Activated CD4-positive, alpha-beta T cell treated with anti-CD3 and anti-CD28 coated beads, Interleukin-2, amount 50 U/mL, for 16 hours (primary cell): Measurements from ENCODE around the gene OR51V1.
"Not testable (repeated sequence)": the region's sequence is repeated elsewhere in the genome, so short reads cannot be mapped to it uniquely, and the experiment has no call there.

Experiments
- DNase-seq: peaks from one replicate; pipeline ENCODE4 v3.0.0-alpha.2; 2020

Gene OR51V1

DNA sequence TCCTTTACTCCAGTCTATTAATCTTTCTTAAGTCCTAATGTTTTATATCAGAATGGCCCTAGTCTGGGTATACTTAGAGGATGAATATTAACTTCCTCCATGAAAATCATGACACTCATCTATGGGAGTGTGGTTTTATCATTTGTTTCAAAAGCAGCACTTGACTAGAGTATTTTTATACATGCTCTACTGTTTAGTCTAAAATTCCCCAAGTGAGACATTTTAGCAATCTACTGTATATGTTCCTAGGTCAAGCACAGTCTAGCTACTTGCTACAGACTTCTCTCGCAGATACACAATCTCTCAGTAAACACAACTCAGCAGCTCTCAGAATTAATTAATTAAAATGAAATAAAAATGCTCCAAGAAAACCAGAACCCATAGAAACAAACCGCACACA is 29.3 kb upstream of the OR51V1 start:
- no peak for DNase-seq

DNA sequence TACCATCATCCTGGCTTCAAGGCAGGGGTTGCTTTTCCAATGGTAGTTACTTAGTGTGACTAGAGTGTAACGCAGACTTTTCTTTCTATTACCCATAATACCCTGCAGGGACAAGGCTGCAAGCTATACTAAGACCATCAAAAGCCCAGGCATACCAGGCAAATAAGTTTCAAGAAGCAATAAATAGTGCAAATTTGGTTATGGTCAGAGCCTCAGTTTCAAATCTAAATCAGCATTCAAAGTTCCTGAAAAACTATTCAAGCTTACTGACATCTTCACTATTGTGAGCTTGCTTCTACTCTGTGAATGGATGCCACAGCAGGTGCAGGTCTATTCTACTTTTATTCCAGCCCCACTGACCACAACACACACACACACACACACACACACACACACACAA is 28.9 kb upstream of the OR51V1 start:
- no peak for DNase-seq

DNA sequence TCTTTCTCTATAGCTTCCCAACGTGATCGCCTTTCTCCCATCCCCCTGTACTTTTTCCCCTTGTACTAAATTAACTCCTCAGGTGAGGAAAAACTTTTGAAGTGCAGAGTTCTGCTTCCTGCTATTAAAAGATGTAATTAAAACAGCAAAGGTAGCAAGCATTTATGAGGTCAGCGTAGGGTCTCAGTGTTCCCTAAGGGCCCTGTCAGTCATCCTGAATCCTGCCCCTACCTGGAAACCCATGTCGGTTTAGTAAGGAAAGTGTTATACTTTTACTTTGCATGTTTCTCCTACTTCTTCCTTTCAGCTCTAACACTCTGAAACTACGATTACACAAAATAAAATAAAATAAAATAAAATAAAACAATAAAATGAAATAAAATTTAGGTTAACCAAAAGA is 27.6 kb upstream of the OR51V1 start:
- DNase-seq: no peak

DNA sequence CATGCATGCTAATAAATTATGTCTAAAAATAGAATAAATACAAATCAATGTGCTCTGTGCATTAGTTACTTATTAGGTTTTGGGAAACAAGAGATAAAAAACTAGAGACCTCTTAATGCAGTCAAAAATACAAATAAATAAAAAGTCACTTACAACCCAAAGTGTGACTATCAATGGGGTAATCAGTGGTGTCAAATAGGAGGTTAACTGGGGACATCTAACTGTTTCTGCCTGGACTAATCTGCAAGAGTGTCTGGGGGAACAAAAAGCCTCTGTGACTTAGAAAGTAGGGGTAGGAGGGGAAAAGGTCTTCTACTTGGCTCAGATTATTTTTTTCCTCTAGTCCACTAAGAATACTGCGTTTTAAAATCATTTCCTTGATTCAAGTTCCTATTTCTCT is 27.2 kb upstream of the OR51V1 start:
- DNase-seq: no peak

DNA sequence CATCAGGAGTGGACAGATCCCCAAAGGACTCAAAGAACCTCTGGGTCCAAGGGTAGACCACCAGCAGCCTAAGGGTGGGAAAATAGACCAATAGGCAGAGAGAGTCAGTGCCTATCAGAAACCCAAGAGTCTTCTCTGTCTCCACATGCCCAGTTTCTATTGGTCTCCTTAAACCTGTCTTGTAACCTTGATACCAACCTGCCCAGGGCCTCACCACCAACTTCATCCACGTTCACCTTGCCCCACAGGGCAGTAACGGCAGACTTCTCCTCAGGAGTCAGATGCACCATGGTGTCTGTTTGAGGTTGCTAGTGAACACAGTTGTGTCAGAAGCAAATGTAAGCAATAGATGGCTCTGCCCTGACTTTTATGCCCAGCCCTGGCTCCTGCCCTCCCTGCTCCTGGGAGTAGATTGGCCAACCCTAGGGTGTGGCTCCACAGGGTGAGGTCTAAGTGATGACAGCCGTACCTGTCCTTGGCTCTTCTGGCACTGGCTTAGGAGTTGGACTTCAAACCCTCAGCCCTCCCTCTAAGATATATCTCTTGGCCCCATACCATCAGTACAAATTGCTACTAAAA is 26.3 kb upstream of the OR51V1 start, which contains the start of gene HBB:
TSS of gene HBB (minus strand) at position 340 of the 579 bp plus-strand sequence. CDS start at position 290, 50 bp downstream.
- DNase-seq: no peak

DNA sequence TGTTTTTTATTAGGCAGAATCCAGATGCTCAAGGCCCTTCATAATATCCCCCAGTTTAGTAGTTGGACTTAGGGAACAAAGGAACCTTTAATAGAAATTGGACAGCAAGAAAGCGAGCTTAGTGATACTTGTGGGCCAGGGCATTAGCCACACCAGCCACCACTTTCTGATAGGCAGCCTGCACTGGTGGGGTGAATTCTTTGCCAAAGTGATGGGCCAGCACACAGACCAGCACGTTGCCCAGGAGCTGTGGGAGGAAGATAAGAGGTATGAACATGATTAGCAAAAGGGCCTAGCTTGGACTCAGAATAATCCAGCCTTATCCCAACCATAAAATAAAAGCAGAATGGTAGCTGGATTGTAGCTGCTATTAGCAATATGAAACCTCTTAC is 25.0 kb upstream of the OR51V1 start:
- DNase-seq: no peak

DNA sequence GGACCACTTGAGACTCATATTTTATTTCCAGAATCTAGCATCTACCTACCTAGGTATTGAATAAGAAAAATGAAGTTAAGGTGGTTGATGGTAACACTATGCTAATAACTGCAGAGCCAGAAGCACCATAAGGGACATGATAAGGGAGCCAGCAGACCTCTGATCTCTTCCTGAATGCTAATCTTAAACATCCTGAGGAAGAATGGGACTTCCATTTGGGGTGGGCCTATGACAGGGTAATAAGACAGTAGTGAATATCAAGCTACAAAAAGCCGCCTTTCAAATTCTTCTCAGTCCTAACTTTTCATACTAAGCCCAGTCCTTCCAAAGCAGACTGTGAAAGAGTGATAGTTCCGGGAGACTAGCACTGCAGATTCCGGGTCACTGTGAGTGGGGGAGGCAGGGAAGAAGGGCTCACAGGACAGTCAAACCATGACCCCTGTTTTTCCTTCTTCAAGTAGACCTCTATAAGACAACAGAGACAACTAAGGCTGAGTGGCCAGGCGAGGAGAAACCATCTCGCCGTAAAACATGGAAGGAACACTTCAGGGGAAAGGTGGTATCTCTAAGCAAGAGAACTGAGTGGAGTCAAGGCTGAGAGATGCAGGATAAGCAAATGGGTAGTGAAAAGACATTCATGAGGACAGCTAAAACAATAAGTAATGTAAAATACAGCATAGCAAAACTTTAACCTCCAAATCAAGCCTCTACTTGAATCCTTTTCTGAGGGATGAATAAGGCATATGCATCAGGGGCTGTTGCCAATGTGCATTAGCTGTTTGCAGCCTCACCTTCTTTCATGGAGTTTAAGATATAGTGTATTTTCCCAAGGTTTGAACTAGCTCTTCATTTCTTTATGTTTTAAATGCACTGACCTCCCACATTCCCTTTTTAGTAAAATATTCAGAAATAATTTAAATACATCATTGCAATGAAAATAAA is 24.3 kb upstream of the OR51V1 start:
- no peak for DNase-seq

DNA sequence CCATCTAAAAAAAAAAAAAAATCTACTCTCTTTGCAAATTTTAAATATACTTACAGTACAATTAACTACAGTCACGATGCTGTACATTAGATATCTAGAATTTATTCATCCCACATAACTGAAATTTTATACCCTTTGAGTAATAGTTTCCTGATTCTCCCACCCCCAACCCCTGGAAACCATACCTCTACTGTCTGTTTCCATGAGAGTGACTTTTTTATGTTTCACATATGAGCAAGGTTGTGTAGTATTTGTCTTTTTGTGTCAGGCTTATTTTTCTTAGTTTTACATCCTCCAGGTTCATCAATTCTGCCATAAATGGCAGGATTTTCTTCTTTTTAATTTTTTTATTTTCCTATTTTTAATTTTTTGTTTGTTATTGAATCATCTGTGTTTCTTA is 23.2 kb upstream of the OR51V1 start:
- DNase-seq: no peak

DNA sequence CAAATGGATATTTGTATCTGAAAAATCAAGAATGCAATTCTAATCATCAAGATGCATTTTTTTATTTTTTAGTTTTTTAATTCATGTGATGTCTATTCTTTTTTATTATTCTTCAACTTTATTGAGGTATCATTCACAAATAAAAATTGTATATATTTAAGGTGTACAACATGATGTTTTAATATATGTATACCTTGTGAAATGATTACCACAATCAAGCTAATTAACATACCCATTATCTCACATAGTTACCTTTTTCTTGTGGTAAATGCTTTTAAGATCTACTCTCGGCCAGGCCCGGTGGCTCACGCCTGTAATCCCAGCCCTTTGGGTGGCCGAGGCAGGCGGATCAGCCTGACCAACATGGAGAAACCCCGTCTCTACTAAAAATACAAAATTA is 22.7 kb upstream of the OR51V1 start:
- no peak for DNase-seq

DNA sequence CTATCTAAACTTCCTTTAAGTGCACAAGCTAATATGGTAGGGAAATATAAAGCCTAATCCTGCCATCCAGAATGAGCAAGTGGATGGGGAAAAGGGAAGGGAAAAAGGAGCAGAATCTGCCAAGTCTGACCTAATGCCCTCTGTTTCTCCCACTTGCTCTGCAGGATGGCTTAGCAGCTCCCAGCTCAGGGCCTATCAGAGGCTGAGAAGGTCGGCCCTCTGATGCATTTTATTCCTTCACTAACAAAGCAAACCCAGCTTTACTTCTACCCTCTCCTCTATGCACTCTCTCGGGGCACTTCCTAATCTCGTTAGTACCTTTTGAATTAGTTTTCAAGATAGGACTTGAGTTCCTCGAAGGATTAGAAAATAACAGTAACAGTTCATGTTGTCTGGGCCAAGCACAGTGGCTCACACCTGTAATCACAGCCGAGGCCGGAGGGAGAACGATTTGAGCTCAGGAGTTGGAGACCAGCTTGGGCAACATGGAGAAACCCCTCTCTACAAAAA is 9.9 kb upstream of the OR51V1 start:
- no peak for DNase-seq

DNA sequence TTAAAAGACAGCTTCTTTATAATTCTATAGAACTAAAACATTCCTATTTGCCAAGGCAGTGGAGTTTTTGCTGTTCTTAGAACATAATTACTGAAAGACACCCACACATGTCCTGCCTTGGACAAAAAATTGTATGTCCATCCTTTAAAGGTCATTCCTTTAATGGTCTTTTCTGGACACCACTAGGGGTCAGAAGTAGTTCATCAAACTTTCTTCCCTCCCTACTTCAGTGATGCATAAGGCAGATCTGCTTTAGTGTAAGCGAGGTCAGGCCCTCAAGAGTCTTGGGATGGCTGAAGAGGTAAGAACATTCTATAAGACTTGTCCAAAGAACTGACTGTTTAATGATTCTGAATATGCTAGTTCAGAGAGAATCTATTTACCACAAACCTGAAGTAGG is 4.3 kb upstream of the OR51V1 start:
- DNase-seq: peak; percentile 13

DNA sequence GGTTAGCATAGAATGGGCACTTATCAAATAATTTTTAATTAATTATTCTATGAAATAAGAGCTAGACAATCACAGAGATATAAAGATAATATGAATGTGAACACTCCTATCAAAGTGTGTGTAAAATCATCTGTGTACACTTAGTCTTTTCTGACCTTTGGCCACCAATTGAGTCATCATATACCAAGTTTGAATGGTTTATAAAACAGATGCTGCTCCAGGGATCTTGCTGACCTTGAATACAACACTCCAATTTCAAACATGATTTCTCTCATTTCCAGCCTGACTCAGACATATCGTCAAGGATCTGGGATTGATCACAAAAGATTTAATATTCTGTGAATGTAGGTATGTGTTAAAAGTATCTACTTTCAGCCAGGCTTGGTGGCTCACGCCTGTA is 2.9 kb upstream of the OR51V1 start:
- DNase-seq: no peak

DNA sequence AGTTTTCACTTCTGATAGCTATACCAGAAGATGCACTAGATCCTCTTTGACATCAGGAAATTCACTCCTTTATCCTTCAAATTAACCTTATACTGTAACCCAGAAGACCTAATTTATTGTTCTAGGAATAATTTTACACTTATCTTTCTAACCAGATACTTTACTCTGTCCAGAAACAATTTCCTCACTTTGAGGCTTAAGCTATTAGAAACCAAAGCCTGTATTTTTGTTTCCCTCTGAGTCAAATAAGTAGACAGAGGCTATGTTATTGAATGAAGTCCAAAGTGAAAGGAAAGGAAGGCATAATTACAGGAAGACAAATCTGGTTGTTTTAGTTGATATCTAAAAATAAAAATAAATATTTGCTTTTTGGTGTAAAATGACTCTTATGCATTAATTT is 2.2 kb downstream of the OR51V1 start:
- no peak for DNase-seq

DNA sequence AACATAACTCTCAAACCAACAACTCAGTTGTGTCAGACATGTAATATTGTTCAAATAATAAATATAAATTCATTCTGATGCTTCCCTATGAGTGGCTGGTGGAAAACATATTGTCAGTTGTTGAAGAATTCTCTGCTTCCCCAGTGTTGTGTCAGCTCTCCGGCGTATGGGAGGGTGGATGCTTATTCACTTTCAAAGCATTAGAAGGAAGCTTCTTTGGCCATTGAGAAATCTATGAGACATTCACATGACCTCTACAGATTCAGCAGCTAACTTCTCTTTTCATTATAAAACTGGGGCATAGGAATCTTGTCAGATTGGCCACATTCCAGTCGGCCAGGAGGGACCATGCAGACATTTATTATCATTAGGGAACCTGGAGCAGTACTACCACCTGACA is 2.9 kb downstream of the OR51V1 start:
- no peak for DNase-seq

DNA sequence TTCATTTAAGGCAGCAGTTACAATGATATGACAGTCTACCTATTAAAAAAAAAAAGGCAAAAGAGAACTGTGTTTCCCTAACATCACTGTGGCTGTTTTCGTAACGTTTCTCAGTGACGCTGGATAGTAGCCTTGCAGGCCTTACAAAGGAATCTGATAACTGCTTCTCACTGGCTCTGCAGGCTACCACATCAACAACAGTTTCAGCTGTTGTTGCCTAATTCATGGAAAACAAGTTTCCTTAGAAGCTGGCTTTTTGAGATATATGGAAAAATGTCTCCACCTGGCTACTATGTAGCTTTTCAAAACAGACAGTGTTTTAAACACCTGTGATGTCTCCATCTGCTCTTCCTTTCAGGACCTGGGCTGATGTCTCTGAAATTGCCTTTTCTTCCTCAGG is 3.8 kb downstream of the OR51V1 start:
- no peak for DNase-seq

DNA sequence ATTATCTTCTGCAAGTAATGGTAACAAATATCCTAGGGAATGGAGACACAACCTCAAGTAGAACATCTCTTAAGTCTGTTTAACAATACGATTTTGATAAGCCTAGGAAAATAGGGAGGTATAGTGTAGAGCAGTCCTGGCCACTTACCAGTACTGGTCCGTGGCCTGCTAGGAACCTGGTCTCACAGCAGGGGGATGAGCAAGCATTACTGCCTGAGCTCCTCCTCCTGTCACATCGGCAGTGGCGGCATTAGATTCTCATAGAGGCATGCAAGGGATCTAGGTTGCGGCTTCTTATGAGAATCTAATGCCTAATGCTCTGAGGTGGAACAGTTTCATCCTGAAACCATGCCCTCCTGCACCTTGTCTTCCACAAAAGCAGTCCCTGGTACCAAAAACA is 4.4 kb downstream of the OR51V1 start:
- no peak for DNase-seq

DNA sequence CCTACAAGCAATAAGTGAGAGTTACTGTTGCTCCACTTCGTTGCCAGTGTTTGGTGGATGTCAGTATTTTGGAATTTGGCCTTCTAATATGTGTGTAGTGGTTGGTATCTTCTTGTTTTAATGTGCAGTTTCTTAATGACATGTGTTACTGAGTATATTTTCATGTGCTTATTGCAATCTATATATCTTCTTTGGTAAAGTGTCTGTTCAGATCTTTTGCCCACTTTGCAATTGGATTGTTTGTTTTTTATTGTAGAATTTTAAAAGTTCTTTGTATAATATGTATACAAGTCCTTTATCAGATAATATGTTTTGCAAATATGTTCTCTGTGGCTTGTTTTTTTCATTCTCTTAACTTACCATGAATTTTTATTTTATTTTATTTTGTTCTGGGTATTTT is 7.7 kb downstream of the OR51V1 start:
- no peak for DNase-seq

DNA sequence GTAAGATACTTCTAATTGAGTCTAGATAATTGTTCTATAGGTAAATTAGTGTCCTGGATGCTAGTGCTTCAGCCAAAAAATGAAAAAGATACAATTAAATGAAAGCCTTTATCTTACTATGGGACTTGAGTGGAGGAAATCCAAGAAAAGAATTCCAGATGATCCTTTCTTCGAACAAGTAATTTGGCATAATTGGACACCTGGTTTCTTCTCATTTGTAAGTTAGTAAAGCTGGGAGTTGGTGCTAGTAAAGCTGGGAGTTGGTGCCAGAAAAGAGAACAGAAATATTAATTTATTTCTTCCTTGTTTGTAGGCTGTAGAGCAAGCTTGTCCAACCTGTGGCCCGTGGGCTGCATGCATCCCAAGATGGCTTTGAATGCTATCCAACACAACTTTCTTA is 12.3 kb downstream of the OR51V1 start:
- DNase-seq: no peak

DNA sequence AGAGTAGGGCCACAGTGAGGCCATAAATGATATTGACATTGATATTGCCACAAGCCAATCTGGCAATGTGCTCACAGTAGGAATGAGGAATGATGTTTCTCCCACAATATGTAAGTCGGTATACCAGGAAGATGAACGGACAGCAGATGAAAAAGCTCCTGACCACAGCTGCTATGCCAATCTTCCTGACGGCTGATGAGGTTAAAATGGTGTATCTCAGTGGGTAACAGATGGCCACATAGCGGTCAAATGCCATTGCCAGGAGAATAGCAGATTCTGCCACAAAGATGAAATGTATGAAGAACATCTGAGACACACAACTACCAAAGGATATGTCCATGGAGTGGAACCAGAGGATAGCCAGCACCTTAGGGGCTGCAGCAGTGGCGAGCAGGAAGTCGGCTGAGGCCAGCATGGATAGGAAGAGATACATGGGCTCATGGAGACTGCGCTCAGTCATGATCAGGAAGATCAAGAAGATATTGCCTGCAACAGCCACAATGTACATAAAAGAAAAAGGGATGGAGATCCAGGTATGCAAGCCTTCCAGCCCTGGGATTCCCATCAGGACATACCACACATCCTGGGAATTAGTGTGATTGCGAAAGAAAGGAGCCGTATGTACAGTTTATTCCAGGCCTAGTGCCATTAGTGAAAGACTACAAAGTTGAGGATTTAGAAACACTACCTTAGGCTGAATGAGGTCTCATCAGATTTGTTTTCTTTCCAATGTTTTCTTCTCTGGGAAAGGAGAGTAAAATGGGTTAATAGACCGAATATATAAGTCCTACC is 22.2 kb downstream of the OR51V1 start:
- DNase-seq: no peak

DNA sequence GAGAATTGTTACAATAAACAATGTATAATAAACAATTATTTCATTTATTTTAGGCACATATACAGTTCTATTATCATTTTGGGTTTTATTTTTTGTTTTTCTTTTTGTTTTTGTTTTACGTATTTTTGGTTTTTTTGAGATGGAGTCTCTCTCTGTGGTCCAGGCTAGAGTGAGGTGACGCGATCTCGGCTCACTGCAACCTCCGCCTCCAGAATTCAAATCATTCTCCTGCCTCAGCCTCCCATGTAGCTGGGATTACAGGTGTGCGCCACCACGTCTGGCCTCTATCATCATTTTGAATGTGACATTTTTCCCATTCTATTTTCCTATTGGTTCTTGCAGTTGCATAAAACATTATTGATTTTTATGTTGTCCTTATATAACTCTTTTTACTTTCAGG is 25.5 kb downstream of the OR51V1 start:
- no peak for DNase-seq

DNA sequence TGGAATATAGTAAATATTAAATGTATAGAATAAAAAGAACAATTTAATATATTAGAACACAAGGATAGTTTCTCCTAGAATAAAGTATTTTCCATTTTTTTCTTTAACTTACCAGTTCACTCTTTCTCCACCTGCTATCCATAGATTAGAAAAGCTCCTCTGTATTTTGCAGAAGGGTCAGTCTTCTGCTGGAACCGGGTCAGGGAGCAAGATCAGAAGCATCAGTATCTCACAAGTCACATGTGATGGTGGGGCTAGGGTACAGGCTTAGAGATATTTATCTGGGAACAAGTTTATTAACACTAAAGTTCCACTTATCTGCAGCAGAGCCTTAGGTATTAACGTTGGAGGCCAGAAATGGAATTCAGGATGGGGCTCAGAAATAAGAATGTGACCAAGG is 28.6 kb downstream of the OR51V1 start:
- DNase-seq: no peak

DNA sequence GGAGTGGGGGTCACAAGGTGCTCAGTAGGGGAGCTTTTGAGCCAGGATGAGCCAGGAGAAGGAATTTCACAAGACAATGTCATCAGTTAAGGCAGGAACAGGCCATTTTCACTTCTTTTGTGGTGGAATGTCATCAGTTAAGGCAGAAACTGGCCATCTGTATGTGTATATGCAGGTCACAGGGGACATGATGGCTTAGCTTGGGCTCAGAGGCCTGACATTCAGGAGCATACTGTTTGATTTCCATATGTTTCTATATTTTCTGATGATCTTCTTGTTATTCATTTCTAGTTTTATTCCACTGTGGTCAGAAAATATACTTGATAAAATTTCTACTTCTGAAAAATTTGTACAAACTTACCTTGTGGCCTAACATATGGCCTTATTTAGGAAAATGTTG is 34.6 kb downstream of the OR51V1 start:
- DNase-seq: not testable (repeated sequence)

DNA sequence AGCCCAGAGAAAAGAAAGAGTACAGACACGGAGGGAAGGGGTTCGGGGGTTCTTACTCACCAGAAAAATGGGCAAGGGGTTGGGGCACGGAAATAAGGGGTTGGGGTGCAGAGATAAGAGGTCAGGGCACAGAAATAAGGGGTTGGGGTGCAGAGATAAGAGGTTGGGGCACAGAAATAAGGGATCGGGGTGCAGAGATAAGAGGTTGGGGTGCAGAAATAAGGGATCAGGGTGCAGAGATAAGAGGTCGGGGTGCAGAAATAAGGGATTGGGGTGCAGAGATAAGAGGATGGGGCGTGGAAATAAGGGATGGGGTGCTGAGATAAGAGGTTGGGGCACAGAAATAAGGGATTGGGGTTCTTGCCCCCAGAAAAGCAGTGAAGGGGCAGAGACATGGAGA is 35.7 kb downstream of the OR51V1 start:
- not testable (repeated sequence) for DNase-seq

DNA sequence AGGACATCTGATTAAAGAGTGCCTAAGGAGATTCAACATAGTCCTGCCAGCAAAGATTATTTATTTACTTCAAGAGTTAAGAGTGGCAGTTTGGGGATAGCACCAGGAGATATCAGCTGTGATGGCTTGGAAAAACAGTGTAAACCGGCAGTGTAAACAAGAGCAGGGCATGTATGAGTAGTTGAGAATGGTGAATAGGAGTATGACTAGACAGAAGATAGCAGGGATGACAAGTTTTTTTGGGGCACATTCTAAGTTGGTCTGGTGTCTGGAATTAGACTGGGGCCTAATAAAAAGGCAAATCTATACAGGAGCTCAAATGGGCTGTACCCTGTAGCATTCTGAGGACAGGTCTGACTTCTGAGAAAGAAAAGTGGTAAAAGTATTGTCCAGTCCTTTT is 39.4 kb downstream of the OR51V1 start:
- not testable (repeated sequence) for DNase-seq
